Activated CD8-positive, alpha-beta memory T cell treated with anti-CD3 and anti-CD28 coated beads, Interleukin-2, amount 50 U/mL, for 24 hours (primary cell): ENCODE measurements around the gene NME2.

ENCODE experiments used
- DNase-seq: peaks from one replicate; pipeline ENCODE4 v3.0.0-alpha.2; 2020; ENCODE audit errors: extremely low read depth

Gene NME2

DNA sequence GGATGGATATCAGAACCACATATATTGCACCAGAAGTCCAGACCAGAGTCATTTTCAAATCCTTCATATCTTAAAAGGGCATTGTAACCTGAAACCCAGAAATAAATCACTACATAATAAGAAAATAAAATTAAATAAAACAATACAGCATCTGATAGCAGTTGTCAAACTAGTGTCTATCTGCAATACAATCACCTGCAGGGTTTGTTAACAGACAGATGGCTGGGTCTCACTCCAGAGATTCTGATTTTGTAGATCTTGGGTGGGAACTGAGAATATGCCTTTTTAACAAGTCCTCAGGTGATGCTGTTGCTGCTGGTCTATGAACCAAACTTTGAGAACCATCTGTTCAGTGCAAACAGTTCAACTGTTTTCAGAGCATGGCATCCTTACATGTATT, 37.6 kb downstream of the NME2 start:
- DNase-seq = no peak

GRCh38 chr17:51214920-51215319, 48.7 kb downstream of the NME2 start:
- DNase-seq = no peak

DNA sequence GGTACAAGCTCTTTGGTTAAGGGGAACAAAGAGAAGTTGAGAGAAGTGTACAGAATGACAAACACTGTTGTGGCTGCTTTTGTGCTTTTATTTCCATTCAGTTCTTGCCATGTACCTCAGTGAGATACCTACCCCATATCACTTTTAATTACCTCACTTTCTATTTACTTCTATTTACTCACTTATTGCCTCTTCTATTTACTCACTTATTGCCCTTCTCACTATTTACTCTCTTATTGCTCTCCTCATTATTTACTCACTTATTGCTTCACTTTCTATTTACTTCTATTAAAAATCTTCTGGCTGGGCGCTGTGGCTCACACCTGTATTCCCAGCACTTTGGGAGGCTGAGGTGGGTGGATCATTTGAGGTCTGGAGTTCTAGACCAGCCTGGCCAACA, 51.7 kb downstream of the NME2 start:
- no peak for DNase-seq

- no peak for DNase-seq
Measured at GRCh38 chr17:51221322-51221721, 55.1 kb downstream of the NME2 start.
